C4-2B (cell line): ENCODE results near the gene EOLA1.

Source experiments
- CTCF ChIP-seq: fragments of 450-650 bp; conservative IDR thresholded peaks from 2 replicates; pipeline ENCODE4 v1.5.1; 2017; ENCODE audit warnings: mild to moderate bottlenecking
- ZFX ChIP-seq: fragments of 450-650 bp; IDR thresholded peaks from 2 replicates; pipeline ENCODE4 v1.6.1; 2017

- TF ChIP-seq CTCF (peak; percentile 77), ZFX (no peak)
Observed at GRCh38 chrX:149512225-149512885, 28.5 kb upstream of the EOLA1 start.
